Fibroblast of mammary gland (primary cell): ENCODE data around the gene LGALS7B.
"Not testable (repeated sequence)": the region's sequence is repeated elsewhere in the genome, so short reads cannot be mapped to it uniquely, and the experiment has no call there.

Experiments used
- DNase-seq: peaks from one replicate; pipeline ENCODE4 v3.0.0-alpha.2; 2010; ENCODE audit warnings: low read depth
- H3K4me3 ChIP-seq: 2 replicates; pipeline ENCODE4 v1.5.1; 2011; ENCODE audit warnings: low read depth, mild to moderate bottlenecking, low read length, moderate library complexity; ENCODE audit not compliant: control insufficient read depth
- CTCF ChIP-seq: conservative IDR thresholded peaks from 2 replicates; pipeline ENCODE4 v1.5.1; 2011; ENCODE audit warnings: low read depth, low read length, inconsistent platforms; ENCODE audit not compliant: control insufficient read depth, insufficient read depth

The LGALS7B gene

GRCh38 chr19:38773469-38774177, 15.4 kb upstream of the LGALS7B start, which contains the start of gene LGALS7:
TSS of gene LGALS7 (minus strand) at chr19:38773517. CDS start at chr19:38773492, 25 bp downstream.
- H3K4me3 ChIP-seq: no peak within 1 kb of the TSS
- TF ChIP-seq CTCF: no peak
- DNase-seq: no peak

GRCh38 chr19:38774181-38774950, 14.6 kb upstream of the LGALS7B start:
- no peak for DNase-seq
- H3K4me3 ChIP-seq: no peak overlapping the region
- TF ChIP-seq CTCF: no peak

GRCh38 chr19:38778733-38779132, 10.3 kb upstream of the LGALS7B start:
- no peak for DNase-seq
- no peak overlapping the region for H3K4me3 ChIP-seq
- TF ChIP-seq CTCF: no peak

GRCh38 chr19:38780443-38780842, 8.6 kb upstream of the LGALS7B start:
- H3K4me3 ChIP-seq: no peak overlapping the region
- DNase-seq: no peak
- TF ChIP-seq CTCF: no peak

GRCh38 chr19:38781058-38781457, 7.9 kb upstream of the LGALS7B start:
- no peak for DNase-seq
- no peak for TF ChIP-seq CTCF
- no peak overlapping the region for H3K4me3 ChIP-seq

GRCh38 chr19:38782212-38782611, 6.8 kb upstream of the LGALS7B start:
- DNase-seq, H3K4me3 ChIP-seq: not testable (repeated sequence)

GRCh38 chr19:38784224-38784623, 4.8 kb upstream of the LGALS7B start:
- no peak for DNase-seq
- no peak overlapping the region for H3K4me3 ChIP-seq
- no peak for TF ChIP-seq CTCF
